KG1 (cell line): ENCODE results near the gene CDH13.

Experiments
- DNase-seq: peaks from one replicate; lab custom pipeline; 2025; lab: John Stamatoyannopoulos, UW

Gene CDH13

GRCh38 chr16:82628088-82628423 is 1.3 kb downstream of the CDH13 start:
- no peak for DNase-seq

DNA sequence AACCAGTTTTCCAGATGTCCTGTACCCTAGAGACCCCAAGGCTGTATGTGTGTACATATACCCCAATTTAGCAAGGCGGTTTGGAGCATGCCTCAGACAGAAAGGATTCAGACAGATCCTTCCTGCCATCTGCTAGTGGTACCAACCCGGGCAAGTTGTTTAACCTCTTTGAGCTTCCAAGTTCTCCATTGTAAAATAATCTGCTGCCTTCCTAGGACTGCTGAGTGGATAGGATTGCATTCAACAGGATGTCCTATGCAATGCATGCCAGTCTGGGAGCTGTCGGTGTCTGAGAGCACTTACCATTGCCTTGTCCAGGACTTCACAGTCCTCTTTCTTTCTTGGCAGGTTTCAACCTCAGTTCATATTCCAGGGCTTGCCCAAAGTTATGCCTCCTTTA is 1.9 kb downstream of the CDH13 start:
- no peak for DNase-seq

DNA sequence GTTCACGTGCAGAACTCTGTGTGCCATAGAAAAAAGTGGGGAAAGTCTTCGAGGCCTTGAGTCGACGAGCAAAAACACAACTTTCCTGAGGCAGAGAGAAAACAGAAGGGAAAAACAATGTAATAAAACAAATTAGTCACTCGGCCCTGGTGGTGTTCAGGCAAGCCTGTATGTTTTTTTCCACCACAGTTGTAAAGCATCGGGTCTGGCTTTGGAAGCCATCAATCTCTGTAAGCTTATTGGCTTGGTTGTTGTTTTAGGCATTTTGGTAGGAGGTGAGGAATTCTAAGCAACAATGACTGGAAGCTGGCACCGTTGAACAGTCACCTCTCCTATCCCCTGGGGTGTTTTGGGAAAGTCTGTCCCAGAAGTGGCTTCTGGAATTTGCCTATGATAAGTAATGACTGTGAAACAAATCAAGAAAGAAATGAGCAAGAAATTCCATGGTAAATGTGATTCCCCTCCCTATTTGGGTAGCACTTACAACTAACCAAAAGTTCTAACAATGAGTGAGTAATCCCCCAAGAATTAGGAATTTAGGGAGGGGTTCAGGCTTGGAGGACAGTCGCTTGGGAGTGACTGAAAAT is 2.8 kb downstream of the CDH13 start:
- no peak for DNase-seq

GRCh38 chr16:82630219-82630618 is 3.5 kb downstream of the CDH13 start:
- no peak for DNase-seq

GRCh38 chr16:82630688-82631087 is 3.9 kb downstream of the CDH13 start:
- DNase-seq: no peak

GRCh38 chr16:82631701-82632685 is 5.2 kb downstream of the CDH13 start:
- DNase-seq: no peak

GRCh38 chr16:82633964-82634600 is 7.3 kb downstream of the CDH13 start:
- DNase-seq: no peak

- no peak for DNase-seq
Observed at GRCh38 chr16:82634955-82635610, 8.3 kb downstream of the CDH13 start.

- DNase-seq: no peak
Observed at GRCh38 chr16:82636485-82636884, 9.7 kb downstream of the CDH13 start.

GRCh38 chr16:82636958-82637357 is 10.2 kb downstream of the CDH13 start:
- DNase-seq: no peak

GRCh38 chr16:82638095-82638798 is 11.5 kb downstream of the CDH13 start:
- no peak for DNase-seq

DNA sequence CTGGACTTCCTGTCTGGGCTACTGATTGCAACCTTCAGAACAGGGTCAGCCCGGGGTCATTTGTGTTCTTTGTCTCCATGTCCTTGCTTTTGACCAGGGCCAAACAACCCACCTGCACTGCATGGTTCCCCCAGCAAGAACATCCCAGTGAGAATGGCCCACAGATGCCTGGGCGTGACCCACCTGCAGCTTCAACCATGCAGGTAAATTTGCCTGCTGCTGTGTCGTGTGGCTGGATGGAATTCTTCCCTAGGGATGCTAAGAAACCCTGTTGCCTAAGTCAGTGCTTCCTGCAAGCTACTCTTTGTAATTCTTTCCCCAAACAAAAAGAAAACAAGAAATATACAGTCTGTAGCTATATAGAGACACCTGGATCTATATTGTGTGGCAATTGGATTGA is 12.5 kb downstream of the CDH13 start:
- DNase-seq: no peak

- DNase-seq: peak; percentile 14
Observed at GRCh38 chr16:82639666-82640336, 13.0 kb downstream of the CDH13 start.

DNA sequence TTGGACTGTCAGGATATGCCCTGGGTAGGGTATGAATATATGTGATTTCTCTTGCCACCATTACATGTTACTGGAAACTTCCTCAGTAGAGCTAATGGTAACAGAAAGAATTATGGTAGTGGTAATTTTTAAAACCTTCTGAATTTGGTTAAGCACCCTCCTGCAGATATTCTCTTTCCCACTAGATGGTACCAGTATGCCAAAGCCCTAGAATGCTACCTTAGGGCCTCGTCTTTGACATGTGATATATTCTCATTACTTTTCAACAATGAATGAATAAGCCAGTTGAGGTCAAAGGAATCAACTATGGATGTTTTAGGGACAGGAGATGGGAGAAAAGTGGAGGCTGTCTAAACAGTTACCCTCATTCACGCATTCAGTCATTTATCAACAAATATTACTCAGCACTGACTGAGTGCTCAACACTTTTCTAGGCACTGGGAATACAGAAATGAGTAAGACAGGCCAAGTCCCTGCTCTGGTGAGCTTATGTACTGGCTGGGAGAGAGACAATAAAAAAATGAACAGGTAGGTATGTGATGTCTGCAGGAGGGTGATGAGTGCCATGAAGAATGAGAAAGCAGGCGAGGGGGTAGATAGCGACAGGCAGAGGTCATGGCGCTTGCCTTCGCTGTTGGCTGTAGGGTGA is 14.7 kb downstream of the CDH13 start:
- no peak for DNase-seq

DNA sequence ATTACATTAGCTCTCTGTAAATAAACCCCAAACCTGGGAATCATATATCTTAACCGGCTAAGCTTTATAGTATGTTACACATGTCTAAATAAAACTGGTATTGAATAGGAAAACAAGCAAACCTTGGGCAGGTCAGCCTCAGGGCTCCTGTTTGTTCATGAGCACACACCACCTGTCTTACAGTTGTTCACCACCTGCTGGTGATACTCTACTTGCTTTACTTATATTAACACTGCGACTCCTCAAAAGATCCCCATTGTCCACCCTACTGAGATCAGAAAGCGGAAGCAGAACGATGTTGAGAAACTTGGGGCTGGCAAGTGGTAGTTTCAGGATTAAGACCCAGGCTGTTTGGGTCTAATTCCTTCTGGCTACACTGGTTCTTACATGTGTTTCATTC is 16.4 kb downstream of the CDH13 start:
- DNase-seq: no peak

- DNase-seq: no peak
Observed at GRCh38 chr16:82643936-82644630, 17.3 kb downstream of the CDH13 start.

GRCh38 chr16:82646504-82646903 is 19.7 kb downstream of the CDH13 start:
- no peak for DNase-seq

DNA sequence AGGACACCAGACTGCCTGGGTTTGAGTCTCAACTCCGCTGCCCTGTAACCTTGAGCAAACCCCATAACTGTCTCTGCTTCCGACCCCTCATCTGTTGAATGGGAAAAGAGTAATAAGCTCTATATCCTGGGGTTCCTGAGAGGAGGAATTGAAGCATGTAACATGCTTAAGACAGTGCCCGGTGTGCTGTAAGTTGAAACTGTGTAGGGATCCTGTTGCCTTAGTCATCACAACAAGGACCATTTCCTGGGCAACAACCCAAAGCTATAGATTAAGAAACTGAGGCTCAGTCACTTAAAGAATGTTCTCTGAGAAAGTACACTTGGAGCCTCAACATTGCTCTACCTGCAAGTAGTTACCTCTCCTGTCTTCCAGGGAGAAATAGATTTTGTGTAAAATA is 23.0 kb downstream of the CDH13 start:
- no peak for DNase-seq

DNA sequence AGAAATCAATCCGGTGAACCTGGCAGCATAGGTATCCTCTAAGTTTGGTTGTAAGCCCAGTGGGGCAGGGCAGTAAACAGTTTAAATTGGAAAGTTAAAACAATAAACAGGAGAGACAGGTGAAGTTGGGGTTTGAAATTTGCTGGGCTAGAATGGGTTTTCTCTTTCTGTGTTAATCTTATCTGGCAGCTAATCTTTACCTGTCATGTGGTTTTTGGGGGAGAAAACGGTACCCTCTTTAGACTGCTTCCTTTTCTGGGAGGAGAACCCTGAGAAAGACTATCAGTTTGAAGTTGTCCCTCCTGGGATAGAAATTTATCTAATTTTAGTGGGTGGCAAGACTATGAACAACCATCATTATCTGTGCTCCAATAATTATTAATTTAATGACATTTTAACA is 24.0 kb downstream of the CDH13 start:
- no peak for DNase-seq

DNA sequence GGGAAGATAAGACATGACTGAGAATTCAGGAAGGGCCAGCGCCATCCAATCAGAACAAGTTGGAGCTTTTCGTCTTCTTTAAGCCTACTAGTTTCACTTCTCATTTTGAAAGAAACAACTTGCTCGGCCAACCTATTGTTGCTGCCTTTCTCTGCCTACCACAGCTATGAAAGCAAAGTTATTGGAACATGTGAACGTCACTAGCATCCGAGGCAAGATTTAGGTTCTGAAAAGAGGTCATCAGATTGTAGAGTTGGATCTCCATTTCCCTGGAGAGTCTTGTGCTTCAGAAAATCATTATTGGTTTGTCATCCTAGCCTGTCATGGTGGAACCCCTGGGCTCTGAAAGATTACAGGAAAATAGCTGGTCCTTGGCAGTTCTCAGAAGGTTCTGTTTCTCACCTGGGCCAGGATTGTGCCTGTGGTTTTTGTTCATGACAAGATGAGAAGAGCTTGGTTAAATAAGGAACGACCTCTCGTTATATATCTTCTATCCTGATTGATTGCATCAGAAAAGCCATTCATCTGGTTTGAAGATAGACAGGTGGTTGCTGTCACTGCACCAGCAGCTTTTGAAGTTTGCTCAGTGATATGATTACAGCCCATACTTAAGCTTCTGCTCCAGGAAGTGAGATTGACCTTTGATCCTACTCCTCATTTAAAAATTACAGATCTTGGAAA is 25.3 kb downstream of the CDH13 start:
- no peak for DNase-seq
